GM15510 (cell line): ENCODE data around the gene CTAG2.
"Not testable (repeated sequence)": the region's sequence is repeated elsewhere in the genome, so short reads cannot be mapped to it uniquely, and the experiment has no call there.

ENCODE experiments used
- POLR2A ChIP-seq: IDR thresholded peaks from 3 replicates; pipeline ENCODE4 v1.6.1; 2011; ENCODE audit warnings: borderline replicate concordance; ENCODE audit not compliant: insufficient read length; ENCODE audit errors: extremely low read depth

The CTAG2 gene

DNA sequence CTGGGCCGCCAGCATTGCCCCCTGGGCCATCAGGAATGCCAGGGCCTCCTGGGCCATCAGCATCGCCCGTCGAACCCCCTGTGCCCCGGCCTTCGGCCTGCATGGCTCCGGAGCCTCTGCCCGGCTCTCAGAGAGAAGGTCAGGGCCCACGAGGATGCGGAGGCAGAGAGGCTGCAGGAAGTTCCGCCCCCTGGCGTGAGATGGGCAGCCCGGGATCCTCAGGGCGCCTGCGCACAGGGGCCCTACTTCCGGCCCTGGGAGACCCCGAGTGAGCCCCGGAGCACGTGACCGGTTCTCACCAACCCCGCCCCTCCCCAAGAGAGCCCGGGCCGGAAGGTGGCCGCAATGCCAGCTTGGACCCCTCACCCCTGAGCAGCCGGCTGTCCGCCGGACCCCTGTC, at the start of gene CTAG2:
CTAG2 (minus strand) TSS at position 167 of the 400 bp plus-strand sequence; CDS start at position 103, 64 bp downstream.
- TF ChIP-seq POLR2A: not testable (repeated sequence)

DNA sequence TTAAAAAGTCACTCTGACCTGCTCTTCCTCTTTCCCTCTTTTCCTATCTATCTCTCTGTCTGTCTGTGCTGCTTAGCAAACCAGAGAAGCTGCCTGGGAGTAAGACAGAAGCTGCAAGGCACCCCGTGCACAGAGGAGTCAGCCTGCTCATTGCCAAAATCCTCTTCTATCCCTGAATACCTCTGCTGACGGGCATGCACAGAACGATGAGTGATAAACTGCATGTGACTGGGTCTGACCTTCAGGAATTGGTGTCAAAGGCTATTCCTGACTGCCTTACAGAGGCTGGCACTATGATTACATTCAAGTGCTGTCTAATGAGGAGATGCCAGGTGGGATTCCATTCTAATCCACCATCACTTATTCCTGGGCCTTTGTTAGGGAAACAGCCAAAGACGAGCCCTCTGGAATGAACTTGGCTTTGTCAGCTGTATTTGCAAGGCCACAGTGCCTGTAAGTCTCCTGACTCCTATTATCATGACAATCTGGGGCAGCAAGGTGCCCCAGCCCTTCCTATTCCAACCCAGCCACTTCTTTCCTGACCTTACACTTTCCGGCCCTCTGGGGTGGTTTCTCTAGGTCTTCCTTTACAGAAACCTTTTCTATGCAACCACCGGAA, 45.4 kb upstream of the CTAG2 start:
- no peak for TF ChIP-seq POLR2A

DNA sequence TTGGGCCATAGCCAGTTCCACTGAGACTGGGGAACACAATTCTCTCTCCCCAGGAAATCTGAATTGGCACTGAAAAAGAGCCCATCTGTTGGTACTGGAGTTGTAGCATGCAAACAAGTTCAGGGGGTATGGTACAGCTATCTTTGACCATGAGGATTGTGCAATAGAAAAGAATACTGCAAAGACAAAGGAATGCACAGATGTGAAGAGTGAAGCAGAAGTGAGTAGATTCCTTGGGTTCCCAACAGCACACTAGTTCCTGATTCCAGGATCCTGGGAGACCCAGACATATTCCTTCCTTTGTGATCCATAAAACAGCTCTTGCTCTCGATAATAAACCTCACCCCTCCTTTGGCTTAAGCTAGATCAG, 43.3 kb upstream of the CTAG2 start:
- TF ChIP-seq POLR2A: no peak

DNA sequence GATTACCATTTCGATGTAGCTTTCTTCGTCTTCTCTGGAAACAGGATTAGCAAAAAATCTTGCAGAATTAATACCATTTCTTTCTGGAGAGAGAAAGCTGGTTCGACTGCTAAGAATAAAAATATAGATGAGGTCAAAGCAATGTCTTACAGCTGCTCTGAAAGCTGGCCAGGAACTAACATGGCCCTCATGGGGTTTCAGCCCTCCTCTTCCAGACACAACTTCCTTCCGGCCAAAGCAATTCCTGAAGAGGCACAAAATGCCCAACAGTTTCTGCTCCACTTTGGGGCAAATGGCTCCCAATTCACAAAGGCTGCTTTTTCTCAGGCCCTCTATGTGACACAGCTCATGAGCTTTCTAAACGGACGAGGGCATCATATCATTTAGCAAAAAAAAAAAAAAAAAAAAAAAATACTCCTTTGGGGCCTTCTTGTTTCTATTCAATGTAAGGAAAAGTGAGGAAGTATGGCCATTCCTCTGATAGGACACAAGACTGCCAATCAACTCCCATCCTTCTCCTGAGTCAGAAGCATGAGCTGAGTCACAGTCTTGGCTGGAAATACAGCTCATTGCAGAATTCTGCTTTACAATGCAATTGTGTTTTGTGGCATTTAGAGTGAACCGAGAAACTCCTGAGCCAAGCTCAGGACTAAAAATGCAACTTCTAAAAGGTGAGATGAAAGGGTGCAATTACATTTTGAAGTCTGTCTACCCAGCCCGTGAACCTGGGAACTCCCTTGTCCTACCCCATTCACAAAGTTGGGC, 42.7 kb upstream of the CTAG2 start:
- TF ChIP-seq POLR2A: no peak

DNA sequence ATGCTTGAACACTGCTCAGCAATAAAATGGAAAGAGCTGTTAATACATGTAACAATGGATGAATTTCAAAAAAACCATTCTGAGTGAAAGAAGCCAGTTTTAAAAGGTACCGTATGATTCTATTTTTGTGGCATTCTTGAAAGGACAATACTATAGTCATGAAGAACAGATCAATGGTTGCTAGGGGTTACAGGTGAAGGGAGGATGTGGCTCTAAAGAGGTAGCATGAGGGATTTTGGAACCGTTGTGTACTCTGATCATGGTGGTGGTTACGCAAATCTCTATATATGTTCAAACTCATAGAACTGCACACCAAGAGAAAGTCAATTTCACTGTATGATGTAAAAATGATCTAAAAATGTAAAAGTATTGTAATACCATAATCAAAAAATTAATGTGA, 40.0 kb upstream of the CTAG2 start:
- TF ChIP-seq POLR2A: no peak

DNA sequence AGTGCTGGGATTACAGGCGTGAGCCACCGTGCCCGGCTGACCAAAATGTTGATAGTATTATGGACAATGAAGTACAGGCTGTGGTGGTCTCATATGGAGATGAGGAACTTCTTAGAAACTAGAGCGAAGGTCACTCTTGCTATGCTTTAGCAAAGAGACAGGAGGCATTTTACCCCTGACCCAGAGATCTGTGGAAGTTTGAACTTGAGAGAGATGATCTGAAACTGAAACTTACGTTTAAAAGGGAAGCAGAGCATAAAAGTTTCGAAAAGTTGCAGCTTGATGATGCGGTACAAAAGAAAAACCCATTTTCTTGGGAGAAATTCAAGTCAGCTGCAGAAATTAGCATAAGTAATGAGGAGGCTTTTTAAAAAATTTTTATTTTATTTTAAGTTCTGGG, 8.5 kb upstream of the CTAG2 start:
- TF ChIP-seq POLR2A: no peak

DNA sequence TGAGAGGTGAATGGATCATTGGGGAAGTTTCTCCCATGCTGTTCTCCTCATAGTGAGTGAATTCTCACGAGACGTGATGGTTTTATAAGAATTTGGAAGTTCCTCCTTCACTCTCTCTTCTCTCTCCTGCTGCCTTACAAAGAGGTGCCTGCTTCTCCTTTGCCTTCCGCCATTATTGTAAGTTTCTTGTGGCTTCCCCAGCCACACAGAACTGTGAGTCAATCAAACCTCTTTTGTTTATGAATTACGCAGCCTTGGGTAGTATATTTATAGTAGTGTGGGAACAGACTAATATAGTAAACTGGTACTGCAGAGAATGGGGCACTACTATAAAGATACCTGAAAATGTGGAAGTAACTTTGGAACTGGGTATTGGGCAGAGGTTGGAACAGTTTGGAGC, 7.8 kb upstream of the CTAG2 start:
- no peak for TF ChIP-seq POLR2A

DNA sequence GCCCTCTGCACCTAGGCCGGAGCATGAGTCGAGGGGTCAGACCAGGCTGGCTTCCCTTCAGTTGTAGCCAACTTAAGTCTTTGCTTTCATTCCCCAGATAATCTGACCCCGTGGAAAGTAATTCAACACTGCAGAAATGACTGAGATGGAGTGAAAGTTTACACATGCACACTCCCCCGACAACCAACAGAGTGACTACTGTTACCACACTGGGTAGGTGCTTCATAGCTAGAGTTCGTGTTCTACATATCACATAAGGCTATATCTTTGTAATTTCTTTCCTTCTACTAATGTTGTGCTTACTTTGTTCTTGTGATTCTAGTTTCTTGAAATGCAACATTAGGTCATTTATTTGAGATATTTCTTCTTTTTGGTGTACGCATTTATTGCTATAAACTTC, 7.2 kb upstream of the CTAG2 start:
- no peak for TF ChIP-seq POLR2A

DNA sequence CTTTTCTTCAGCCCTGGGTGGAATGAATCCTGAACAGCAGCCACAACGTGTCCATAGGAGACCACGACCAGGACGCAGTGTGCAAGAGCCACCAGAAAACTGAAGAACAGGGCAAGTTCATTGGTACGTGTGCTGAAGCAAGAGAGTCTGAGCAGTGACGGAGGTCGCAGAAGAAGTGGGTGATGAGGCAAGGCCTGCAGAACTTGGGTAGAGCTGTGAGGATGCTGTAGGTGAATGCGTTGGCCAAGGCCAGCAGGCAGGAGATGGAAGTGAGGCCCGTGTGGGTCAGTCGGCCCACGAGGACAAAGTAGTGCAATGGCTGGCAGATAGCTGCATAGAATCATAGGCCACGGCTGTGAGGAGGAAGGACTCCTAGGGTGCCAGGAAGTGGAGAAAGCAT, 5.6 kb upstream of the CTAG2 start:
- no peak for TF ChIP-seq POLR2A

DNA sequence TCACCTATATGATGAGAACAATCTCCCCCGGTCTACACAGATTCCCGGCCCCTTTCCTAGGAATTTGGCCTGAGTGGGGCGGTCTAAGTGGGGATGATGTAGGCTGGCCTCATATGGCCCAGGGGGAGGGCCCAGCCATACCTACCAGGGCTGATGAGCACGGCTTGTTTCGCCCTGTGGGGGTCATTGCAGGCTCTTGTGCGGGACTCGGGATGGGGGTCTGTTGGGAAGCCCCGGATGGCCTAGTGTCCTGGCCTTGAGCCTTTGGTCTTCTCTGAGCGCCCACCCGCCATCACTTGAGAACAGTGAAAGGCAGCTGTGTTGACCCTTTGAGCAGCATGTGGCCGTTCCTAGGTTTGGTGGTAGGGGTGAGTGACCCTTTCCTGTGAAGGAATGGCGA, 4.8 kb upstream of the CTAG2 start:
- no peak for TF ChIP-seq POLR2A

DNA sequence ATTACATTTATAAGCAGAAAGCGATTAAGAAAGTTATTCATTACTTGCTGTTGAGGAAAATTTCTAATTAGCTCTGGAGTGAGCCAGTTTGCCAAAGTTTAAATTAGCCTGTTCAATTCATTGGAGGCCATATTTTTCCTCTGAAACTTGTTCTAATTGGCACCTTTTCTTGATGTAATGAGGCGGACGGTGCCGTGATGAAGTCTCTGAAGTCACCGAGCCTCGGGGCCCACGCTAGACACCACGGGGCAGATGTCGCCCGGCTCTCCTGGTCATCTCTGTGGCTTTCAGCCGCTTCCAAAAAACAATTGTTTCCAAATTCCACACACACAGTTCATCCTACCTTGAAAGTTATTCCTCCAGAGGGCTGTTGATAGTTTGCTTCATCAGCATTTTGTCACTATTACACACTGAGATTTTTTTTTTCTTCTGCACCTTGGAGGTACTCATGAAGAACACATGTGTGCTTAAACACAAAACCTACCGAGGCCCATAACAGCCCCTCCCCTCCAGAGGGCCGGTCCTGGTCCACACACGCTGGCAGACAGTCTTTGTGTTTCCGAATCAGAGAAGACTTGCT, 3.9 kb upstream of the CTAG2 start:
- TF ChIP-seq POLR2A: no peak

DNA sequence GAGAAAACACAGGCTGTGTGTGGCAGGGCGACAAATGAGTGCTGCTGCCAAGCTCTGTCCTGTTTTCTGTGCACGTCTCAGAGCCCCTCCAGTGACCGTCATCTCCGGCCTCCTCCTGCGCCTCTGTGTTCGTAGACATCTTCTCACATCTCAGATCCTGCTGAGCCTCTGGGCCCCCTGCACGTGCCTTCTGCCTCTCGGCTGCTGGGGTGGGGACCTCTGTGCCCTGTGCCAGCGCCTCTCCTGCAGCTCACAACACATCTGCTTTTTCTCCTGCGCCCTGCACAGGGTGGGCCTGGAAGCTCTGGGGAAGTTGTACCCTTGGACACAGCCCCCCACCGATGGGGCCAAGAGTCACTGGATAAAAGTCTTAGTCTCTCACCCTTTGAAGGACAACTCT, 2.4 kb upstream of the CTAG2 start:
- no peak for TF ChIP-seq POLR2A

DNA sequence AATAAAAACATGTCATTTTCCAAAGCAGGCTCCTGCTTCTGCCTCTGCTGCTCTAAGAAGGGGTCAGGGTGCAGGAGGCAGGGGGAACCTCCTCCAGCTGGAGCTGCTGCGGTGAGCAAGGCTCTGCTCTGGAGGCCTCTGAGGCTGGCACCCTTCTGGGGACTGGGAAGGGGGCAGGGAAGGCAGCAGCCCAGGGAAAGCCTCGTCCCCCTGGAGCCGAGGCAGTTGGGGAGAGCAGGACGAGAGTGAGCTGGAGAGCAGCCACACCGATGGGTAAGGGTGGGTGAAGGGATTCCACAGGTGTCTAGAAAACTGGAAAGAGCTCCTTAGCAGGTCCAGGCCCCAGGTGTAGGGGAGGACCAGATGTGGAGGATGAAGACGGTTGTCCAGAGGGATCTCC, 2.0 kb upstream of the CTAG2 start:
- TF ChIP-seq POLR2A: no peak

DNA sequence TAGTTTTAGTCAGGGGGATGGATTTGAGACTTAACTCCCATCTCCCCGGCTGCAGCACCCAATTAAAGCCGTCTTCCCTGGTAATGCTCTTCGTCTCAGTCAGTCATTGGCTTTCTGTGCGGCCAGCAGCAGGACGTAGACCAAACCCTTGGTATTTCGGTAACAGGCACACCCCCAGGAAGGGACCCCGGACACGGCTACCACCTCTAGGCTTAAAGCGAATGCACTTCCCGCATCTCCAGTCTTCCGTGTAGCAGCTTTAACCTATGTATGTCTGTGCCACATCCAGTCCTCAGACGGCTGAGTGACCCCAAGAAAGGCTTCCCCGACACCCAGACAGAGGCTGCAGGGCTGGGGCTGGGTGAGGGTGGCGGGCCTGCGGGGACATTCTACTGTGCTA, 1.5 kb upstream of the CTAG2 start:
- no peak for TF ChIP-seq POLR2A

DNA sequence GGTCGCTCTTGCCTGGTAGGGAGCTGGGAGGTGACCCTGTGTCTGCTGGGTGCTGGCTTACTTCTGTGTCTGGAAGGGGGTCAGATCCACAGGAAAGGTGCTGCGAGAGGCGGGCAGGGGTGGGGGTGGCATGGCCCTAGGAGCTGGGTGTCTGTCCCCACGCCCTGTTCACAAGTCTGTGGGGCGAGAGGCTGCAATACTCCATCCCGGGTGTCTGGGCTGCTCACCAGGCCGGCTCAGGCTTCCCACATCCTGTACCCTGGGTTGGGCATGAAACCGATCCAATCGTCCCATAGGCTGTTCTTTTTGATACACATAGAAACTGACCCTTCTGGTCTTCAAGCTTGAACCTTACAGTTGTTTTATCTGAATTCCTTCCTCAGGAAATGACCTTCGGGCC, 993 bp upstream of the CTAG2 start:
- no peak for TF ChIP-seq POLR2A

DNA sequence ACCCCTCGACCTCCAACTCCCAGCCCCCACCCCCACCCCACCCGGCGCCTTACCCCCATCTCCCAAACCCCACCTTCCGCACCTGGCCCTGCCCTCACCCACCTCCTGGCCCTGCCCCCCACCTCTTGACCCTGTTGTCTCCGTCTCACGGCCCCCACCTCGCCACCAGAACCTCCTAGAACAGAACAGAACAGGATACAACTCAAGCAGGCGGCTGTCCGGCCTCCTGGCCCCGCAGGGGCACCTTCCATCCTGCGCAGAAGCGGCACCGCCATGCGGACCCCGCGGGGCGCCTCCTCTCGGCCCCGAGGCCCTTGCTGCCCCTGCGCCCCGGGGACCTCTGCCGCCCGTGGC, 354 bp downstream of the CTAG2 start:
- TF ChIP-seq POLR2A: no peak

DNA sequence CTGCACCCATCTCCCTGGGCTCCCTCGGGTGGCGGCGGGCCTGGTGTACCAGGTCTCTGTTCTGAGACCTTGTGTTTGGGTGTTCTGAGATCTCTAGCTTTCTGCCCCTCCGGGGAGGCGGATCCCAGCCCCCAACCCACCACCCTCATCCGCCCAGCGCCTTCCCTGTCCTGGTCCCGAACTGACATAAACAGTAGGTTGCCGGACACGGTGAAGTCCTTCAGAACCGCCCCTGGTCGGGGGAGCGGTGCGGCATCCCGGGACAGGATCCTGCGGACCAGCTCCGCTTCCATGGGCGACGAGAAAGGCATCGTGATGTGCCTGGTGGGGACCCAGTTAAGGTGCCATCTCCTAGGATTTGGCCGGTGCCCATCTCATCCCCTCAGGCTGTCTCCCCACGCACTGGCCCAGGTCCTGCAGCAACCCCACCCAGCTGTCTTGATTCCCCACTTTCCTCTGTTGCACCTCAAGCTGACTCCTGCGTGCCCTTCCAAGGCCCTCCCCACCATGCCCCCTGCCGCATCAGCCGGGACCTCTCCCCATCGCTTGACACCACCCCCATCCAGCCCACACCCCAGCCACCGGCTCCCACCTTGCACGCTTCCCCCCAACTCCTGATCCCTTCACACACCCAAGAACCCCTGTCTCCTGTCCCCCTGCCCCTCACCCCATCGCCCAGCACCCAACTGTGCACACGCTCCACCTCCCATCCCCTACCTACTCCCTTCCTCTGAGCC, 900 bp downstream of the CTAG2 start:
- no peak for TF ChIP-seq POLR2A

DNA sequence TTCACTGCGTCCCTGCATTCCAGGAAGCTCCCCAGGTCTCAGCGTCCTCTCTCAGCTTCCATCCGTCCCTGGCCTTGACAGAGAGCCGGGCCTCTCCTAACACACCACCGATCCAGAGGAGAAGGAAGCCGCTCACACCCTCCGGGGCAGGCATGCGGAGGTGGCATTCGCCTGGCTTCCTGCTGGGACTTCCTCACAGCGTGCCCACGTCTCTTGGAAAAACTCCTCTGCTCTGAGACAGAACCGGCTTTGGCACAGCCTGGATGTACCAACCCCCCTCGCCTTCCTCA, 3.2 kb downstream of the CTAG2 start:
- no peak for TF ChIP-seq POLR2A
